Hepatic stellate cell (primary cell): ENCODE measurements around the gene RPS27L.
"Not testable (repeated sequence)": the region's sequence is repeated elsewhere in the genome, so short reads cannot be mapped to it uniquely, and the experiment has no call there.

Source experiments
- DNase-seq: peaks from one replicate; pipeline ENCODE4 v3.0.0; 2011; ENCODE audit warnings: low spot score

Gene RPS27L

GRCh38 chr15:63140936-63141335 is 16.3 kb downstream of the RPS27L start:
- no peak for DNase-seq

GRCh38 chr15:63136742-63137141 is 20.5 kb downstream of the RPS27L start:
- DNase-seq = no peak

GRCh38 chr15:63135804-63136203 is 21.5 kb downstream of the RPS27L start:
- no peak for DNase-seq

GRCh38 chr15:63135281-63135680 is 22.0 kb downstream of the RPS27L start:
- DNase-seq = no peak

GRCh38 chr15:63134245-63134985 is 22.9 kb downstream of the RPS27L start:
- DNase-seq = no peak

GRCh38 chr15:63133786-63134185 is 23.5 kb downstream of the RPS27L start:
- no peak for DNase-seq

- DNase-seq = no peak
These were observed 30.6 kb downstream of the RPS27L start for GRCh38 chr15:63126726-63127125.

- no peak for DNase-seq
These were observed 32.8 kb downstream of the RPS27L start for GRCh38 chr15:63124506-63124905.

GRCh38 chr15:63122002-63122875 is 35.0 kb downstream of the RPS27L start:
- DNase-seq = peak; percentile 83

- DNase-seq = peak; percentile 81
These were observed 35.8 kb downstream of the RPS27L start, which contains the start of gene LACTB for GRCh38 chr15:63121382-63122001. TSS of gene LACTB (plus strand) at chr15:63121861. CDS start at chr15:63121872, 11 bp downstream.

GRCh38 chr15:63118854-63119253 is 38.4 kb downstream of the RPS27L start:
- no peak for DNase-seq

- no peak for DNase-seq
These were observed 42.8 kb downstream of the RPS27L start for GRCh38 chr15:63114465-63114864.

GRCh38 chr15:63112871-63113270 is 44.4 kb downstream of the RPS27L start:
- peak; percentile 49 for DNase-seq

GRCh38 chr15:63111481-63111880 is 45.8 kb downstream of the RPS27L start:
- no peak for DNase-seq

- DNase-seq = no peak
These were observed 46.8 kb downstream of the RPS27L start for GRCh38 chr15:63110428-63111026.

- DNase-seq = no peak
These were observed 47.4 kb downstream of the RPS27L start for GRCh38 chr15:63109920-63110319.

GRCh38 chr15:63109498-63109897 is 47.8 kb downstream of the RPS27L start:
- no peak for DNase-seq

GRCh38 chr15:63107895-63108546 is 49.3 kb downstream of the RPS27L start:
- peak; percentile 87 for DNase-seq

- not testable (repeated sequence) for DNase-seq
These were observed 51.9 kb downstream of the RPS27L start for GRCh38 chr15:63105354-63105753.

GRCh38 chr15:63104727-63105126 is 52.5 kb downstream of the RPS27L start:
- DNase-seq = no peak

GRCh38 chr15:63103416-63103815 is 53.9 kb downstream of the RPS27L start:
- no peak for DNase-seq

GRCh38 chr15:63099581-63099980 is 57.7 kb downstream of the RPS27L start:
- DNase-seq = not testable (repeated sequence)
